Measurements from ENCODE around the gene ARAP1.
A peak's percentile ranks its signal among the peaks of the same experiment; 100 is the strongest.

Gene ARAP1

GRCh38 chr11:72725724-72726028, 26.5 kb downstream of the ARAP1 start:
- DNase-seq (ENCODE audit: extremely low read depth in 1 of 2, low read depth in 1 of 2): no peak

GRCh38 chr11:72724851-72725723, 27.1 kb downstream of the ARAP1 start:
- DNase-seq (ENCODE audit: extremely low read depth in 1 of 2, low read depth in 1 of 2): peak; percentile 41 to 56

GRCh38 chr11:72724021-72724551, 28.1 kb downstream of the ARAP1 start:
- no peak for DNase-seq (ENCODE audit: extremely low read depth in 1 of 2, low read depth in 1 of 2)

GRCh38 chr11:72723508-72723907, 28.7 kb downstream of the ARAP1 start:
- no peak for DNase-seq (ENCODE audit: extremely low read depth in 1 of 2, low read depth in 1 of 2)

- DNase-seq (ENCODE audit: extremely low read depth in 1 of 2, low read depth in 1 of 2): peak; percentile 66 to 73
Measured at GRCh38 chr11:72722050-72722748, 30.0 kb downstream of the ARAP1 start.

DNA sequence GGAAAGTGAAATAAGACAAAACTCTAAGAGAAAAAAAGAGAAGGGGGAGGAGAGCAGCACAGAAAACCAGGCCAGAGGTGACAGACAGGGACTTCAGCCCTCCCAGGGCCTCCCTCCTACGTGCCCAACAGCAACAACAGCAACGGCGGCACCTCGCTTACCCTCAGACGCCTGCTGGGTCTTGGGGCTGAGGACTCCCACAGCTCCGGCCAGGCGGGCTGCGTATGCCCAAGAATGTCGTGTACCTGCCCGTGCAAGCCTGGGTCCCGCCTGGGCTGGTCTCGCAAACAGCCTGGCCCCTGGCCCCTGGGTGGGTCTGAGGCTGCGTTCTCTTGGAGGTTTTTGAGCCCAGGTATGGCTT, 30.5 kb downstream of the ARAP1 start:
- DNase-seq (ENCODE audit: extremely low read depth in 1 of 2, low read depth in 1 of 2): peak in 1 of 2 donors; percentile 15

- no peak for DNase-seq (ENCODE audit: extremely low read depth in 1 of 2, low read depth in 1 of 2)
Measured at GRCh38 chr11:72721276-72721675, 30.9 kb downstream of the ARAP1 start.

DNA sequence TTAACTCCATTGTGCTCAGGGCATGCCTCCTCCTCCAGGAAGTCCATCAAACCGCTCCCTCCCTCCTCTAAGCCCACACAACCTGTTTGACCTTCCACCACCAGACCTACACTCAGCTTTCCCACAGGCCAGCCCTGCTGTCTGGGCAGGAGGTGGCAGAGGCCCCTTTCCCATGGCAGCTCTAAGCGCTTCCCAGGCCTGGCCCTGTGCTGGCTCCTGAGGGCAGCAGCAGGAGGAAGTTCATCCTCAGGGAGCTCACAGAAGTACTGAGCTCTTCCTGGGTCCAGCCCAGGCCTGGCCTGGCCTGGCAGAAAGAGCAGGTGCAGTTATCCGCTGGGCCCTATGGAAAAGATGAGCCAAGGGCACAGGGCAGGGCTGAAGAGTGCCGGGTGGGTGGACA, 31.4 kb downstream of the ARAP1 start:
- no peak for DNase-seq (ENCODE audit: extremely low read depth in 1 of 2, low read depth in 1 of 2)

GRCh38 chr11:72720047-72720446, 32.2 kb downstream of the ARAP1 start:
- no peak for DNase-seq (ENCODE audit: extremely low read depth in 1 of 2, low read depth in 1 of 2)

GRCh38 chr11:72719551-72719950, 32.7 kb downstream of the ARAP1 start:
- no peak for DNase-seq (ENCODE audit: extremely low read depth in 1 of 2, low read depth in 1 of 2)

GRCh38 chr11:72719144-72719543, 33.1 kb downstream of the ARAP1 start:
- DNase-seq (ENCODE audit: extremely low read depth in 1 of 2, low read depth in 1 of 2): no peak

DNA sequence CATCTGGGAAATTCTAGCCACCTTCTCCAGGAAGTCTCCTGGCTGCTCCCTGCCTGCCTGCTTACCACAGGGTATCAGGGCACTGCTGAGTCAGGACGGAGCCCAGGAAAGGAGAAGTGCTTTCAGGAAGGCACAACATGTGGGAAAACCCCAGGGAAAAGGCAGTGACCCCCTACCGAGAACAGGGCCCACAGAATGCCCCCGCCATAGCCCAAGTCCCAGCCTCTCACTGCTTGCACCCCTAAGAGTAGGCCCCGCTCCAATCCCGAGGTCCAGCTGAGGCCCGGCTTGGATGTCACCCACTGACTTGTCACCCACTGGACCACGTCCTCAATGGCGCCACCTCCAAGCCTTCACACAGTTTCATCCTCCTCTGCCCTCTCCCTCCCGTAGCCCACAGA, 34.1 kb downstream of the ARAP1 start:
- DNase-seq (ENCODE audit: extremely low read depth in 1 of 2, low read depth in 1 of 2): no peak

- DNase-seq (ENCODE audit: extremely low read depth in 1 of 2, low read depth in 1 of 2): no peak
Measured at GRCh38 chr11:72716788-72717435, 35.3 kb downstream of the ARAP1 start.

DNA sequence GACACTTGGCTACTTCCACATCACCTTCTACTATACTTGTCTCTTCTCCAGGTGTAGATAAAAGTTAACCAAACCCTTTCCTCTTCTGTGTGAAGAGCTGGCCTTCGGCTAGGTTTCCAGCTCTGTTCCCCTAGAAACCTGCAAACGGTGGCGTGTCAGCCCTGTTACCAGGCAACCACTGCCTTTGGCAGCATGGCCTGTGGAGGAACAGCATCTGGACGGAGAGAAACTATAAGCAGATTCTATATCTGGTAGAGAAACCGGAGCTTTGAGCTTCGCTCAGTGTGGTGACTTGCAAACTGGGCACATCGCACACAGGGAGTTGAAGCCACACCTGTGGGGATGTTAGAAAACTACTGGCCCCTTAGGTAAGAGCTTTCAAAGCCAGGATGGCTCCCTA, 35.9 kb downstream of the ARAP1 start:
- DNase-seq (ENCODE audit: extremely low read depth in 1 of 2, low read depth in 1 of 2): no peak

DNA sequence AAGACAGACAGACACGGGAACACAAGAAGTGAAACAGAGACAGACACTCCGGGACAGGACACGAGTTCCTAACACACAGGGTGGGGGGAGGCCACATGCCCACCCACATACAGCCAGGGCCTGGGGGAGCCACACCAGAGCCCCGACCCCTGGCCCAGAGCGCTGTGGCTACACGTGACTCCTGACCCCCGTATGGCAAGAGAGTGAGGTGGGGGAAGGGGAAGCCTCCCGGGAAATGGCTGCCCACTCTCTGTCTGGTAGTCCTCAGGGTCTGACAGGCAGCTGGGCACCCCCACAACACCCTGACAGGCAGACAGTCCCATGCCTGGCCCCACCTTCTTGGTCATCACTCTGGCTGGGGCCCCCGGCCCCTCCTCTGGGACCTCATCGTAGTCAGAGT, 39.4 kb downstream of the ARAP1 start:
- no peak for DNase-seq (ENCODE audit: extremely low read depth in 1 of 2, low read depth in 1 of 2)

GRCh38 chr11:72712168-72712751, 39.9 kb downstream of the ARAP1 start:
- no peak for DNase-seq (ENCODE audit: extremely low read depth in 1 of 2, low read depth in 1 of 2)

GRCh38 chr11:72711141-72711540, 41.1 kb downstream of the ARAP1 start:
- no peak for DNase-seq (ENCODE audit: extremely low read depth in 1 of 2, low read depth in 1 of 2)

GRCh38 chr11:72710278-72710677, 41.9 kb downstream of the ARAP1 start:
- DNase-seq (ENCODE audit: extremely low read depth in 1 of 2, low read depth in 1 of 2): no peak

- DNase-seq (ENCODE audit: extremely low read depth in 1 of 2, low read depth in 1 of 2): no peak
Measured at GRCh38 chr11:72709478-72710238, 42.5 kb downstream of the ARAP1 start.

- DNase-seq (ENCODE audit: extremely low read depth in 1 of 2, low read depth in 1 of 2): no peak
Measured at GRCh38 chr11:72707032-72707431, 45.2 kb downstream of the ARAP1 start.

- no peak for DNase-seq (ENCODE audit: extremely low read depth in 1 of 2, low read depth in 1 of 2)
Measured at GRCh38 chr11:72706579-72706978, 45.6 kb downstream of the ARAP1 start.
